Measurements from ENCODE around the gene TMUB1.

GRCh38 chr7:151093748-151094147 lies 10.5 kb upstream of the TMUB1 start:
- TF ChIP-seq CHD2 (IDR thresholded peaks at IDR 0.05; ENCODE audit: low read length, partially characterized antibody) (no peak), CEBPB (IDR thresholded peaks at IDR 0.05) (no peak), RFX5 (IDR thresholded peaks at IDR 0.05) (no peak), POLR2A (IDR thresholded peaks at IDR 0.05; ENCODE audit: low read length) (no peak), HOXB13 (CRISPR knock-in tag; IDR thresholded peaks at IDR 0.05; ENCODE audit: low read depth) (no peak), MAZ (IDR thresholded peaks at IDR 0.05; ENCODE audit: borderline replicate concordance, low read depth, low read length) (no peak), EP300 (IDR thresholded peaks at IDR 0.05) (no peak), CTCF (IDR thresholded peaks at IDR 0.05) (no peak), JUNB (IDR thresholded peaks at IDR 0.05) (no peak), RAD21 (conservative IDR thresholded peaks at IDR 0.05 in 1 of 2, IDR thresholded peaks at IDR 0.05 in 1 of 2) (no peak), MAX (IDR thresholded peaks at IDR 0.05) (no peak), ATOH8 (CRISPR knock-in tag; IDR thresholded peaks at IDR 0.05; ENCODE audit: low read depth) (no peak)
